Ascending aorta (tissue), 2 donors: ENCODE measurements around the gene TP53AIP1. TPM values are rescaled to one million over a fixed set of nuclear protein-coding genes. Genes with fewer than 3 reads are reported as not detected.

Experiments used
- DNase-seq, 2 donors: peaks; one replicate each; pipeline ENCODE4 v3.0.0-alpha.2; 2019; ENCODE audit warnings: low spot score in 2 of 2
- H3K27ac ChIP-seq, 2 donors: fragments of 200-600 bp; sonication (generic); one replicate each; pipeline ENCODE4 v1.5.1; 2016 to 2017; ENCODE audit warnings: mild to moderate bottlenecking in 1 of 2
- H3K27me3 ChIP-seq: fragments of 200-600 bp; sonication (generic); one replicate; pipeline ENCODE4 v1.5.1; 2017
- H3K36me3 ChIP-seq, 2 donors: fragments of 200-600 bp; sonication (generic); one replicate each; pipeline ENCODE4 v1.5.1; 2016
- H3K4me1 ChIP-seq, 2 donors: fragments of 200-600 bp; sonication (generic); one replicate each; pipeline ENCODE4 v1.5.1; 2016 to 2017; ENCODE audit warnings: mild to moderate bottlenecking in 1 of 2
- H3K4me3 ChIP-seq, 2 donors: fragments of 200-600 bp; sonication (generic); one replicate each; pipeline ENCODE4 v1.5.1; 2016 to 2017; ENCODE audit warnings: mild to moderate bottlenecking in 1 of 2
- H3K9me3 ChIP-seq, 2 donors: fragments of 200-600 bp; sonication (generic); one replicate each; pipeline ENCODE4 v1.5.1; 2016
- intact Hi-C: fragments of 100-400 bp; cut with DNase I; formaldehyde crosslinking; loops from one replicate; pipeline ENCODE4 v1.15.1; 2023
- total RNA-seq: library from RNA; depleted of rRNA; stranded (reverse); fragments of >200 nt; gene quantifications from one replicate; pipeline ENCODE4 v1.1.0, GENCODE V29; 2016
- TF ChIP-seq, protein P1 (sequence below), 3 experiments: fragments of 200-600 bp in 2 of 3; fragments of 450-650 bp in 1 of 3; sonication (generic) in 2 of 3; IDR thresholded peaks; one replicate each; pipeline ENCODE4 v1.5.1; 2016 to 2019; ENCODE audit warnings: antibody characterized with exemption in 3 of 3, mild to moderate bottlenecking in 1 of 3, moderate library complexity in 1 of 3

The TP53AIP1 gene
- total RNA-seq, 1 donor from 2014 or later, result not detected

GRCh38 chr11:128963744-128964325 lies 21.2 kb upstream of the TP53AIP1 start:
- intact Hi-C loops, result no loop called here
- Histone ChIP-seq H3K27ac (no peak overlapping the region), H3K4me3 (no peak overlapping the region), H3K27me3 (no peaks in the 10 kb centered on the region), H3K9me3 (no peaks in the 10 kb centered on the region), H3K36me3 (peaks cover 1 to 3% of the 10 kb centered on the region in 2 donors), H3K4me1 (no peaks in the 10 kb centered on the region)
- DNase-seq, result no peak
- TF ChIP-seq, protein P1, sequence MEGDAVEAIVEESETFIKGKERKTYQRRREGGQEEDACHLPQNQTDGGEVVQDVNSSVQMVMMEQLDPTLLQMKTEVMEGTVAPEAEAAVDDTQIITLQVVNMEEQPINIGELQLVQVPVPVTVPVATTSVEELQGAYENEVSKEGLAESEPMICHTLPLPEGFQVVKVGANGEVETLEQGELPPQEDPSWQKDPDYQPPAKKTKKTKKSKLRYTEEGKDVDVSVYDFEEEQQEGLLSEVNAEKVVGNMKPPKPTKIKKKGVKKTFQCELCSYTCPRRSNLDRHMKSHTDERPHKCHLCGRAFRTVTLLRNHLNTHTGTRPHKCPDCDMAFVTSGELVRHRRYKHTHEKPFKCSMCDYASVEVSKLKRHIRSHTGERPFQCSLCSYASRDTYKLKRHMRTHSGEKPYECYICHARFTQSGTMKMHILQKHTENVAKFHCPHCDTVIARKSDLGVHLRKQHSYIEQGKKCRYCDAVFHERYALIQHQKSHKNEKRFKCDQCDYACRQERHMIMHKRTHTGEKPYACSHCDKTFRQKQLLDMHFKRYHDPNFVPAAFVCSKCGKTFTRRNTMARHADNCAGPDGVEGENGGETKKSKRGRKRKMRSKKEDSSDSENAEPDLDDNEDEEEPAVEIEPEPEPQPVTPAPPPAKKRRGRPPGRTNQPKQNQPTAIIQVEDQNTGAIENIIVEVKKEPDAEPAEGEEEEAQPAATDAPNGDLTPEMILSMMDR (IDR thresholded peaks at IDR 0.05), result no peak

GRCh38 chr11:128962896-128963295 lies 20.2 kb upstream of the TP53AIP1 start:
- no peak overlapping the region for H3K4me3 ChIP-seq
- no peaks in the 10 kb centered on the region for H3K4me1 ChIP-seq
- H3K27me3 ChIP-seq, result no peaks in the 10 kb centered on the region
- TF ChIP-seq, protein P1 (IDR thresholded peaks at IDR 0.05), result no peak
- DNase-seq, result no peak
- intact Hi-C loops, result no loop called here
- no peaks in the 10 kb centered on the region for H3K36me3 ChIP-seq
- no peaks in the 10 kb centered on the region for H3K9me3 ChIP-seq
- no peak overlapping the region for H3K27ac ChIP-seq

GRCh38 chr11:128961645-128962044 lies 19.0 kb upstream of the TP53AIP1 start:
- H3K9me3 ChIP-seq, result no peaks in the 10 kb centered on the region
- no peak overlapping the region for H3K27ac ChIP-seq
- no peaks in the 10 kb centered on the region for H3K27me3 ChIP-seq
- H3K4me3 ChIP-seq, result no peak overlapping the region
- H3K36me3 ChIP-seq, result no peaks in the 10 kb centered on the region
- intact Hi-C loops, result no loop called here
- TF ChIP-seq, protein P1 (IDR thresholded peaks at IDR 0.05), result no peak
- no peaks in the 10 kb centered on the region for H3K4me1 ChIP-seq
- DNase-seq, result no peak

DNA sequence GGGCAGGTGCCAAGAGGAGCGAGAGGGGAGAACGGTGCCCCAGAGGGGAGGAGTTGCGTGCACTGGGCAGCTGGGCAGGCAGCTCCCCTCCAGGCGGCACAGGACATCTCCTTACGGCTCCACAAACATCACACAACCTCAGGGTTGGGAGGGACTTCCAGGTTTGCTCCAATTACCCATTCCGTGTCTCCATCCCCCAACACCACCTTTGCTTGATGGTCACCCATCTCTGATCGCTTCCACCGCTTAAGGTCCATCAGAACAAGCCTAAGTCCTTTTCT lies 14.5 kb upstream of the TP53AIP1 start:
- no peaks in the 10 kb centered on the region for H3K36me3 ChIP-seq
- intact Hi-C loops, result no loop called here
- DNase-seq, result no peak

GRCh38 chr11:128956401-128957201 lies 13.9 kb upstream of the TP53AIP1 start:
- H3K27ac ChIP-seq, result no peak overlapping the region
- H3K36me3 ChIP-seq, result no peaks in the 10 kb centered on the region
- no peaks in the 10 kb centered on the region for H3K27me3 ChIP-seq
- intact Hi-C loops, result loop anchor here (1.0 kb wide), 1 partner anchor 72 kb away; no protein-coding TSS in a partner anchor
- no peaks in the 10 kb centered on the region for H3K4me1 ChIP-seq
- no peak for DNase-seq
- no peaks in the 10 kb centered on the region for H3K9me3 ChIP-seq
- TF ChIP-seq, protein P1 (IDR thresholded peaks at IDR 0.05), result peak; percentile 54 to 74 (median 64)
- H3K4me3 ChIP-seq, result no peak overlapping the region

More for the DNA sequence above, 14.5 kb upstream of the TP53AIP1 start:
- Histone ChIP-seq H3K4me1 (no peaks in the 10 kb centered on the region), H3K27ac (no peak overlapping the region), H3K27me3 (no peaks in the 10 kb centered on the region), H3K9me3 (no peaks in the 10 kb centered on the region), H3K4me3 (no peak overlapping the region)
- TF ChIP-seq, protein P1 (IDR thresholded peaks at IDR 0.05), result no peak
